Type B pancreatic cell (in vitro differentiated cells): Measurements from ENCODE around the gene OR2T6. TPM values are rescaled to one million over a fixed set of nuclear protein-coding genes. Genes with fewer than 3 reads are reported as not detected.

Experiments used
- total RNA-seq: library from RNA; stranded (reverse); gene quantifications from 2 replicates; pipeline ENCODE4 v1.2.1, GENCODE V29; 2021; ENCODE audit warnings: low replicate concordance

The OR2T6 gene
- total RNA-seq, 1 donor from 2014 or later, result not detected

Other genes with a start within 250 kb of the OR2T6 start
- not detected in 2 replicates for gene OR2M5, start 230.6 kb upstream of the OR2T6 start, total RNA-seq
- gene OR2M2, start 200.9 kb upstream of the OR2T6 start, total RNA-seq, result not detected in 2 replicates
- gene OR2M3, start 178.5 kb upstream of the OR2T6 start, total RNA-seq, result not detected in 2 replicates
- not detected in 2 replicates for gene OR2M4, start 144.3 kb upstream of the OR2T6 start, total RNA-seq
- not detected in 2 replicates for gene OR2T33, start 97.8 kb upstream of the OR2T6 start, total RNA-seq
- not detected in 2 replicates for gene OR2T12, start 72.3 kb upstream of the OR2T6 start, total RNA-seq
- not detected in 2 replicates for gene OR2M7, start 51.2 kb upstream of the OR2T6 start, total RNA-seq
- not detected in 2 replicates for gene OR14C36, start 27.0 kb upstream of the OR2T6 start, total RNA-seq
- not detected in 2 replicates for gene OR2T4, start 14.1 kb upstream of the OR2T6 start, total RNA-seq
- not detected in 2 replicates for gene OR2T1, start 27.3 kb downstream of the OR2T6 start, total RNA-seq
- gene OR2T2, start 69.9 kb downstream of the OR2T6 start, total RNA-seq, result not detected in 2 replicates
- not detected in 2 replicates for gene OR2T3, start 97.6 kb downstream of the OR2T6 start, total RNA-seq
- not detected in 2 replicates for gene OR2T5, start 112.8 kb downstream of the OR2T6 start, total RNA-seq
- not detected in 2 replicates for gene OR2G6, start 132.3 kb downstream of the OR2T6 start, total RNA-seq
- not detected in 2 replicates for gene OR2T29, start 187.0 kb downstream of the OR2T6 start, total RNA-seq
- not detected in 2 replicates for gene OR2T34, start 199.0 kb downstream of the OR2T6 start, total RNA-seq
- not detected in 2 replicates for gene OR2T10, start 222.0 kb downstream of the OR2T6 start, total RNA-seq